HepG2 (cell line): ENCODE measurements around the gene MRPL14. TPM values are rescaled to one million over a fixed set of nuclear protein-coding genes. Genes with fewer than 3 reads are reported as not detected.
A peak's percentile ranks its signal among the peaks of the same experiment; 100 is the strongest.

Experiments
- ARNTL ChIP-seq: sonication (generic); formaldehyde crosslinking; IDR thresholded peaks from 2 replicates; pipeline ENCODE4 v1.4.0; 2020; ENCODE audit warnings: mild to moderate bottlenecking, missing genetic modification reagents
- BRD4 ChIP-seq: sonication (generic); formaldehyde crosslinking; IDR thresholded peaks from 2 replicates; pipeline ENCODE4 v1.4.0; 2020; ENCODE audit warnings: missing genetic modification reagents
- E2F2 ChIP-seq: sonication (generic); formaldehyde crosslinking; IDR thresholded peaks from 2 replicates; pipeline ENCODE4 v1.4.0; 2020; ENCODE audit warnings: missing genetic modification reagents, borderline replicate concordance
- E2F5 ChIP-seq: sonication (generic); formaldehyde crosslinking; conservative IDR thresholded peaks from 2 replicates; pipeline ENCODE4 v1.4.0; 2020; ENCODE audit warnings: missing genetic modification reagents
- HES4 ChIP-seq: sonication (generic); formaldehyde crosslinking; IDR thresholded peaks from 2 replicates; pipeline ENCODE4 v1.9.0; 2021; ENCODE audit warnings: mild to moderate bottlenecking, missing genetic modification reagents, borderline replicate concordance
- MXD4 ChIP-seq: IDR thresholded peaks from 2 replicates; pipeline ENCODE4 v1.6.1; 2016; ENCODE audit warnings: mild to moderate bottlenecking, missing biosample characterization, missing genetic modification reagents
- MYC ChIP-seq: sonication (generic); formaldehyde crosslinking; IDR thresholded peaks from 2 replicates; pipeline ENCODE4 v1.9.0; 2021; ENCODE audit warnings: missing genetic modification reagents, borderline replicate concordance
- SMAD1 ChIP-seq: sonication (generic); formaldehyde crosslinking; IDR thresholded peaks from 2 replicates; pipeline ENCODE4 v1.4.0; 2020; ENCODE audit warnings: missing genetic modification reagents, low read depth, mild to moderate bottlenecking, borderline replicate concordance
- SMC3 ChIP-seq: IDR thresholded peaks from 2 replicates; pipeline ENCODE4 v1.6.1; 2011; ENCODE audit warnings: low read length, improper control_type of control experiment
- SP1 ChIP-seq, 2 experiments: fragments of 450-650 bp in 1 of 2; sonication (generic) in 1 of 2; formaldehyde crosslinking in 1 of 2; IDR thresholded peaks; 2 replicates each; pipeline versions ENCODE4 v1.4.0 to v1.6.1; 2016 to 2020; ENCODE audit warnings: missing genetic modification reagents in 1 of 2
- THRA ChIP-seq: sonication (generic); formaldehyde crosslinking; IDR thresholded peaks from 2 replicates; pipeline ENCODE4 v1.4.0; 2020; ENCODE audit warnings: missing genetic modification reagents, borderline replicate concordance
- XBP1 ChIP-seq: sonication (generic); formaldehyde crosslinking; IDR thresholded peaks from 2 replicates; pipeline ENCODE4 v1.5.0; 2020; ENCODE audit warnings: missing genetic modification reagents
- ZFAT ChIP-seq: sonication (generic); formaldehyde crosslinking; conservative IDR thresholded peaks from 2 replicates; pipeline ENCODE4 v1.8.1; 2023; ENCODE audit warnings: missing genetic modification reagents, inconsistent platforms
- ZMAT3 ChIP-seq: sonication (generic); formaldehyde crosslinking; conservative IDR thresholded peaks from 2 replicates; pipeline ENCODE4 v1.7.0; 2021; ENCODE audit warnings: missing genetic modification reagents
- ZNF136 ChIP-seq: sonication (generic); formaldehyde crosslinking; IDR thresholded peaks from 2 replicates; pipeline ENCODE4 v1.8.1; 2022; ENCODE audit warnings: low read depth, mild to moderate bottlenecking, moderate library complexity, missing genetic modification reagents
- ZNF460 ChIP-seq: sonication (generic); formaldehyde crosslinking; IDR thresholded peaks from 2 replicates; pipeline ENCODE4 v1.5.1; 2020; ENCODE audit warnings: missing genetic modification reagents, mild to moderate bottlenecking, borderline replicate concordance
- ZNF567 ChIP-seq: sonication (generic); formaldehyde crosslinking; IDR thresholded peaks from 2 replicates; pipeline ENCODE4 v1.8.1; 2023; ENCODE audit warnings: mild to moderate bottlenecking, missing genetic modification reagents, borderline replicate concordance
- ZNF749 ChIP-seq: sonication (generic); formaldehyde crosslinking; IDR thresholded peaks from 2 replicates; pipeline ENCODE4 v1.8.0; 2022; ENCODE audit warnings: mild to moderate bottlenecking, missing genetic modification reagents, moderate library complexity, borderline replicate concordance
- ZSCAN5A ChIP-seq: sonication (generic); formaldehyde crosslinking; IDR thresholded peaks from 2 replicates; pipeline ENCODE4 v1.8.0; 2022; ENCODE audit warnings: mild to moderate bottlenecking, missing genetic modification reagents, borderline replicate concordance
- polyA plus RNA-seq, 8 experiments: library from polyadenylated mRNA; depleted of rRNA in 3 of 8; stranded (reverse) in 7 of 8; unstranded in 1 of 8; fragments of >200 nt; fragmentation: Illumina TruSeq in 4 of 8; extraction: Trizol in 4 of 8; gene quantifications; 2 replicates each; pipeline versions ENCODE4 v1.2.1 to v1.2.3, GENCODE V29; 2011 to 2016; ENCODE audit warnings: low read depth in 4 of 8, missing spikeins in 1 of 8, mixed read lengths in 1 of 8; ENCODE audit not compliant: insufficient read depth in 1 of 8
- total RNA-seq, 5 experiments: library from RNA; depleted of rRNA; stranded (reverse); fragments of >200 nt; fragmentation: Illumina TruSeq; extraction: Trizol; gene quantifications; 2 replicates each; pipeline ENCODE4 v1.2.3, GENCODE V29; 2016; ENCODE audit warnings: low read depth in 1 of 5

The MRPL14 gene
- total and polyA plus RNA-seq, 2 of the 13 experiments (the other 11 are each of a cell fraction or from before 2014, with no cell fraction given): 157 to 178 TPM

- no peak for TF ChIP-seq THRA (CRISPR knock-in tag)
- TF ChIP-seq SP1 (IDR thresholded peaks at IDR 0.05): no peak
- no peak for TF ChIP-seq SP1 (CRISPR knock-in tag; IDR thresholded peaks at IDR 0.05)
- TF ChIP-seq MXD4: no peak
- peak; percentile 63; the same call in 1 of the 2 replicates for TF ChIP-seq MYC
- no peak for TF ChIP-seq ZSCAN5A
- TF ChIP-seq ZFAT: no peak
- no peak for TF ChIP-seq ZNF567
- no peak for TF ChIP-seq E2F5 (CRISPR knock-in tag)
- TF ChIP-seq E2F2 (CRISPR knock-in tag): no peak
- peak; percentile 30; the same call in 1 of the 2 replicates for TF ChIP-seq ZNF460
- no peak for TF ChIP-seq SMC3
- TF ChIP-seq ZNF136 (CRISPR knock-in tag): no peak
- peak; percentile 32; the same call in 1 of the 2 replicates for TF ChIP-seq HES4 (CRISPR knock-in tag)
- TF ChIP-seq ZNF749 (CRISPR knock-in tag): no peak
- no peak for TF ChIP-seq ZMAT3 (CRISPR knock-in tag)
- TF ChIP-seq XBP1: no peak
- TF ChIP-seq BRD4 (CRISPR knock-in tag): peak; percentile 25; the same call in 1 of the 2 replicates
- TF ChIP-seq SMAD1 (CRISPR knock-in tag): no peak
- TF ChIP-seq ARNTL (CRISPR knock-in tag): no peak
- TF ChIP-seq, all 625 proteins: peak for 165
Observed at GRCh38 chr6:44128020-44128917, 1.0 kb upstream of the MRPL14 start (continued).
